ENCODE results near the gene CEP112.

Gene CEP112

DNA sequence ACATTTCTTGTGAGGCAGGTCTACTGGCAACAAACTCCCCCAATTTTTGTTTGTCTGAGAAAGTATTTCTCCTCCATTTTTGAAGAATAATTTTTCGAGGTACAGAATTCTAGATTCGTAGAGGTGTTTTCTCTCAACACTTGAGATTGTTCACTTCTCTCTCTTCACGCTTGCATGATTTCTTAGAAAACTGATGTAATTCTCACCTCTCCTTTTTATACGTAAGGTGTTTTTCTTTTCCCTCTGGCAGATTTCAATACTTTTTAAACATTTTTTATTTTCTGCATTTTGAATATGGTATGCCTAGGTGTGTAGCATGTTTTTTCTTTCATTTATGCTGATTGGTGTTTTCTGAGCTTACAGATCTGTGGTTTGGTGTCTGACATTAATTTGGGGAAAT is 429.0 kb downstream of the CEP112 start:
- Histone ChIP-seq H3K9me3 (ENCODE audit: control insufficient read depth in 1 of 2, low read length in 2 of 2) (no peaks in the 10 kb centered on the region), H3K27me3 (ENCODE audit: control insufficient read depth in 1 of 2, insufficient read depth in 2 of 2, low read length in 2 of 2) (no peaks in the 10 kb centered on the region), H3K4me3 (ENCODE audit: low read depth in 1 of 2, low read length in 2 of 2) (no peak overlapping the region), H3K9ac (ENCODE audit: low read depth in 1 of 2, low read length in 2 of 2) (no peak overlapping the region), H3K36me3 (ENCODE audit: control insufficient read depth in 1 of 2, insufficient read depth in 2 of 2, low read length in 2 of 2) (no peaks in the 10 kb centered on the region), H3K27ac (ENCODE audit: low read depth, low read length) (no peak overlapping the region), H3K4me1 (ENCODE audit: control insufficient read depth in 1 of 2, insufficient read depth in 2 of 2, low read length in 2 of 2) (no peaks in the 10 kb centered on the region)

- H3K4me1 ChIP-seq (ENCODE audit: control insufficient read depth in 1 of 2, insufficient read depth in 2 of 2, low read length in 2 of 2) = no peaks in the 10 kb centered on the region
Observed at GRCh38 chr17:65759532-65759931, 432.4 kb downstream of the CEP112 start.

DNA sequence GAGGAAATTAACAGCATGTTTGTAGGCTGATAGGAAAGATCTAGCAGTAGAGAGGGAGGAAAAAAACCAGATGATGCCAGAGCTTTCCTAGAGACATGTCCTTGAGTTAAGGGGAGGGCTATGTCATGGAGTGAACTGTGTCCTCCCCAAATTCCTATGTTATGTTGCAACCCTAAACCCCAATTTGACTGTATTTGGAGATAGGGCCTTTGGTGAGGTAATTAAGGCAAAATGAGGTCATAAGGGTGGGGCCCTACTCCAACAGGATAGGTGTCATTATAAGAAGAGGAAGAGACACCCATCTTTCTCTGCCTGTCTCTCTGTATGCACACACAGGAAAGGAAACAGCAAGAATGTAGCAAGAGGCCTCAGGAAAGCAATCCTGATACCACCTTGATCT is 435.2 kb downstream of the CEP112 start:
- Histone ChIP-seq H3K9me3 (ENCODE audit: control insufficient read depth in 1 of 2, low read length in 2 of 2) (no peaks in the 10 kb centered on the region), H3K36me3 (ENCODE audit: control insufficient read depth in 1 of 2, insufficient read depth in 2 of 2, low read length in 2 of 2) (no peaks in the 10 kb centered on the region), H3K27me3 (ENCODE audit: control insufficient read depth in 1 of 2, insufficient read depth in 2 of 2, low read length in 2 of 2) (no peaks in the 10 kb centered on the region), H3K27ac (ENCODE audit: low read depth, low read length) (no peak overlapping the region), H3K9ac (ENCODE audit: low read depth in 1 of 2, low read length in 2 of 2) (no peak overlapping the region), H3K4me3 (ENCODE audit: low read depth in 1 of 2, low read length in 2 of 2) (no peak overlapping the region), H3K4me1 (ENCODE audit: control insufficient read depth in 1 of 2, insufficient read depth in 2 of 2, low read length in 2 of 2) (no peaks in the 10 kb centered on the region)

More at GRCh38 chr17:65759532-65759931, 432.4 kb downstream of the CEP112 start:
- Histone ChIP-seq H3K27me3 (ENCODE audit: control insufficient read depth in 1 of 2, insufficient read depth in 2 of 2, low read length in 2 of 2) (no peaks in the 10 kb centered on the region), H3K27ac (ENCODE audit: low read depth, low read length) (no peak overlapping the region), H3K36me3 (ENCODE audit: control insufficient read depth in 1 of 2, insufficient read depth in 2 of 2, low read length in 2 of 2) (no peaks in the 10 kb centered on the region), H3K4me3 (ENCODE audit: low read depth in 1 of 2, low read length in 2 of 2) (no peak overlapping the region), H3K9me3 (ENCODE audit: control insufficient read depth in 1 of 2, low read length in 2 of 2) (no peaks in the 10 kb centered on the region), H3K9ac (ENCODE audit: low read depth in 1 of 2, low read length in 2 of 2) (no peak overlapping the region)

- Histone ChIP-seq H3K27ac (ENCODE audit: low read depth, low read length) (no peak overlapping the region), H3K9ac (ENCODE audit: low read depth in 1 of 2, low read length in 2 of 2) (no peak overlapping the region), H3K36me3 (ENCODE audit: control insufficient read depth in 1 of 2, insufficient read depth in 2 of 2, low read length in 2 of 2) (no peaks in the 10 kb centered on the region), H3K4me3 (ENCODE audit: low read depth in 1 of 2, low read length in 2 of 2) (no peak overlapping the region), H3K27me3 (ENCODE audit: control insufficient read depth in 1 of 2, insufficient read depth in 2 of 2, low read length in 2 of 2) (no peaks in the 10 kb centered on the region), H3K4me1 (ENCODE audit: control insufficient read depth in 1 of 2, insufficient read depth in 2 of 2, low read length in 2 of 2) (peaks cover 6 to 7% of the 10 kb centered on the region in 2 donors), H3K9me3 (ENCODE audit: control insufficient read depth in 1 of 2, low read length in 2 of 2) (no peaks in the 10 kb centered on the region)
Observed at GRCh38 chr17:65755799-65756198, 436.1 kb downstream of the CEP112 start.

DNA sequence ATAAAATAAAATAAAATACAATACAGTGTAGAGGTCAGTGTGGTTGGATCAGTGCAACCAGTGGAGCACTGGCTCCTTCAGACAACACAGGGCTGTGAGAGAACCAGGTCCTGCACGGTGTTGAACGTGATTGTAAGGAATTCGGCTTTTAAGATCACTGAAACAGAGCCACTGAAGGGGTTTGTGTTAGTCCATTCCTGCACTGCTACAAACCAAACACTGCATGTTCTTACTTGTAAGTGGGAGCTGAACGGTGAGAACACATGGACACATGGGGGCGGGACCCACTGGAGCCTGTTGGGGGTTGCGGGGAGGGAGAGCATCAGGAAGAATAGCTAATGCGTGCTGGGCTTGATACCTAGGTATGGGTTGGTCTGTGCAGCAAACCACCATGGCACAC is 437.3 kb downstream of the CEP112 start:
- no peak overlapping the region for H3K4me3 ChIP-seq (ENCODE audit: low read depth in 1 of 2, low read length in 2 of 2)
- no peaks in the 10 kb centered on the region for H3K27me3 ChIP-seq (ENCODE audit: control insufficient read depth in 1 of 2, insufficient read depth in 2 of 2, low read length in 2 of 2)
- H3K4me1 ChIP-seq (ENCODE audit: control insufficient read depth in 1 of 2, insufficient read depth in 2 of 2, low read length in 2 of 2) = peaks cover 13 to 14% of the 10 kb centered on the region in 2 donors
- H3K9me3 ChIP-seq (ENCODE audit: control insufficient read depth in 1 of 2, low read length in 2 of 2) = no peaks in the 10 kb centered on the region
- H3K27ac ChIP-seq (ENCODE audit: low read depth, low read length) = no peak overlapping the region
- H3K9ac ChIP-seq (ENCODE audit: low read depth in 1 of 2, low read length in 2 of 2) = no peak overlapping the region
- H3K36me3 ChIP-seq (ENCODE audit: control insufficient read depth in 1 of 2, insufficient read depth in 2 of 2, low read length in 2 of 2) = no peaks in the 10 kb centered on the region

DNA sequence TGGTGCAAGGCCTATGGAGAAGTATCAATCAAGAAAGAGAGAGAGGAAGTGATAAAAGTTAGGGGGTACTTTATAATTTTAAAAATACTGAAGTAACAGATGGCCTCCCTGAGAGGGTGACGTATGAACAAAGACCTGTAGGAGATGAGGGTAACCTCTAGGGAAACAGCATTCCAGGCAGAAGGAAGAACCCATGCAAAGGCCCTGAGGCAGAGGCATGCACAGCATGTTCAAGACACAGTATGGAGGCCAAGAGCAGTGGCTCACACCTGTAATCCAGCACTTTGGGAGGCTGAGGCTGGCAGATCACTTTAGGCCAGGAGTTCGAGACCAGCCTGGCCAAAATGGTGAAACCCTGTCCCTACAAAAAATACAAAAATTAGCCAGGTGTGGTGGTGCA is 437.9 kb downstream of the CEP112 start:
- no peaks in the 10 kb centered on the region for H3K9me3 ChIP-seq (ENCODE audit: control insufficient read depth in 1 of 2, low read length in 2 of 2)
- H3K4me3 ChIP-seq (ENCODE audit: low read depth in 1 of 2, low read length in 2 of 2) = no peak overlapping the region
- no peaks in the 10 kb centered on the region for H3K27me3 ChIP-seq (ENCODE audit: control insufficient read depth in 1 of 2, insufficient read depth in 2 of 2, low read length in 2 of 2)
- H3K9ac ChIP-seq (ENCODE audit: low read depth in 1 of 2, low read length in 2 of 2) = no peak overlapping the region
- no peak overlapping the region for H3K27ac ChIP-seq (ENCODE audit: low read depth, low read length)
- no peaks in the 10 kb centered on the region for H3K36me3 ChIP-seq (ENCODE audit: control insufficient read depth in 1 of 2, insufficient read depth in 2 of 2, low read length in 2 of 2)
- peaks cover 13 to 14% of the 10 kb centered on the region in 2 donors for H3K4me1 ChIP-seq (ENCODE audit: control insufficient read depth in 1 of 2, insufficient read depth in 2 of 2, low read length in 2 of 2)

DNA sequence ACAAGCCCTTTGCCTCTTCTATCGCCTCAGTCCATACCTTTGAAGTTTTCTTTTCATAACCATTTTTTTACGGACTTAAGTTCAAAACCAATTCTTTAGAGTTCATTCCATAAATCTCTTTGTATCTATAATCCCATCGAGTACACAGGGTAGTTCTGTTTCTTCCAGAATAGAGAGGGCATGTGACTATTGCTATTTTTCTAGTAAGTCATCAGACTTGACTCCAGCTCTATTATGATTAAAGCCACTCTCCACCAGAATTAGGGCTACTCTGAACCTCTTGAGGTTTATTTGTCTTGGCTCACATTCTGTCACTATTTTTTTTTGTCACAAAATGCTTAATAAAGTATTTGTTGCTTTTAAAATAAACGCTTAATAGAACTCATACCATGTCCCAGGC is 438.6 kb downstream of the CEP112 start:
- peaks cover 14 to 17% of the 10 kb centered on the region in 2 donors for H3K4me1 ChIP-seq (ENCODE audit: control insufficient read depth in 1 of 2, insufficient read depth in 2 of 2, low read length in 2 of 2)
- no peaks in the 10 kb centered on the region for H3K27me3 ChIP-seq (ENCODE audit: control insufficient read depth in 1 of 2, insufficient read depth in 2 of 2, low read length in 2 of 2)
- H3K27ac ChIP-seq (ENCODE audit: low read depth, low read length) = no peak overlapping the region
- H3K9me3 ChIP-seq (ENCODE audit: control insufficient read depth in 1 of 2, low read length in 2 of 2) = no peaks in the 10 kb centered on the region
- no peaks in the 10 kb centered on the region for H3K36me3 ChIP-seq (ENCODE audit: control insufficient read depth in 1 of 2, insufficient read depth in 2 of 2, low read length in 2 of 2)
- H3K4me3 ChIP-seq (ENCODE audit: low read depth in 1 of 2, low read length in 2 of 2) = no peak overlapping the region
- no peak overlapping the region for H3K9ac ChIP-seq (ENCODE audit: low read depth in 1 of 2, low read length in 2 of 2)

DNA sequence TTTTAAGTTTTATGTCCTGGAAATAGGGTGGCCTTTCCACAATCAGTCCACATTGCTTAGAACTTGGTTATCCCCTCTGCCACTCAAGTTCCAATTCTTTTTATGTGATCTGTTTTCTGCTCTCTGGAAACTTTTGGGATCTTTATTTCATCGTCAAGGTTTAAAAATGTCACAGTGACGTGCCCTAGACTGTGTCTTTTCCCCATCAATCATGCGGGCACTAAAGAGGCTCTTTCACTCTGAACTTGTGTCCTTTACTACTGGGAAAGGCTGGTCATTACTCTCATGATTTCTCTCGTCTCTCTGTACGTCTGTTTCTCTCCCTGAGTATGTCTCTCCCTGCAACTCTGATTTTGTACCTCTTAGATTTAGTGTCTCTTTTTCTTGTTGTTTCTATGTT is 440.7 kb downstream of the CEP112 start:
- H3K27me3 ChIP-seq (ENCODE audit: control insufficient read depth in 1 of 2, insufficient read depth in 2 of 2, low read length in 2 of 2) = no peaks in the 10 kb centered on the region
- no peak overlapping the region for H3K9ac ChIP-seq (ENCODE audit: low read depth in 1 of 2, low read length in 2 of 2)
- H3K4me1 ChIP-seq (ENCODE audit: control insufficient read depth in 1 of 2, insufficient read depth in 2 of 2, low read length in 2 of 2) = peaks cover 14 to 17% of the 10 kb centered on the region in 2 donors
- no peaks in the 10 kb centered on the region for H3K9me3 ChIP-seq (ENCODE audit: control insufficient read depth in 1 of 2, low read length in 2 of 2)
- no peaks in the 10 kb centered on the region for H3K36me3 ChIP-seq (ENCODE audit: control insufficient read depth in 1 of 2, insufficient read depth in 2 of 2, low read length in 2 of 2)
- no peak overlapping the region for H3K27ac ChIP-seq (ENCODE audit: low read depth, low read length)
- H3K4me3 ChIP-seq (ENCODE audit: low read depth in 1 of 2, low read length in 2 of 2) = no peak overlapping the region

DNA sequence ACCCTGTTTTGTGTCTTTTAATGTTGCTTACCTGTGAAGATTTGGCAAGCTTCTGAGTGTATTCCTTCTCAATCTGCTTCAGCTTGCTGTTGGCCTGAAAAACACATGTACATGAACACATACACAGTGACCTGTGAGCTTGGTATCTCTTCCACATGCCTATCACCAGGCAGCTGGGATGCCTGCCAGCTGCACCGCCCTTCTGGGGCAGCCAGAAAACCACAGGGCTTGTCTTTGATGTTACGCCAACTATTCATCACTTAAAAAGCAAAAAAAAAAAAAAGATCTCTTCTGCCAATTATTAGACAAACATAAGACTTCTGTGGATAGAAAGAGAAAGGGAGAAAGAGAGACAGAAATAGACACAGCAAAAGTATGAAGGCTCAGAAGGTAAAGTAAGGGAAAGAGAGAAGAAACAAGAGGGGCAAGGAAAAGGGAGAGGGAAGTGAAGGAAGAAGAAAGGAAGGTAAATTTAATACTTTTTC is 441.3 kb downstream of the CEP112 start:
- Histone ChIP-seq H3K9ac (ENCODE audit: low read depth in 1 of 2, low read length in 2 of 2) (no peak overlapping the region), H3K27me3 (ENCODE audit: control insufficient read depth in 1 of 2, insufficient read depth in 2 of 2, low read length in 2 of 2) (no peaks in the 10 kb centered on the region), H3K36me3 (ENCODE audit: control insufficient read depth in 1 of 2, insufficient read depth in 2 of 2, low read length in 2 of 2) (no peaks in the 10 kb centered on the region), H3K4me3 (ENCODE audit: low read depth in 1 of 2, low read length in 2 of 2) (no peak overlapping the region), H3K27ac (ENCODE audit: low read depth, low read length) (no peak overlapping the region), H3K4me1 (ENCODE audit: control insufficient read depth in 1 of 2, insufficient read depth in 2 of 2, low read length in 2 of 2) (peaks cover 14 to 17% of the 10 kb centered on the region in 2 donors), H3K9me3 (ENCODE audit: control insufficient read depth in 1 of 2, low read length in 2 of 2) (no peaks in the 10 kb centered on the region)

DNA sequence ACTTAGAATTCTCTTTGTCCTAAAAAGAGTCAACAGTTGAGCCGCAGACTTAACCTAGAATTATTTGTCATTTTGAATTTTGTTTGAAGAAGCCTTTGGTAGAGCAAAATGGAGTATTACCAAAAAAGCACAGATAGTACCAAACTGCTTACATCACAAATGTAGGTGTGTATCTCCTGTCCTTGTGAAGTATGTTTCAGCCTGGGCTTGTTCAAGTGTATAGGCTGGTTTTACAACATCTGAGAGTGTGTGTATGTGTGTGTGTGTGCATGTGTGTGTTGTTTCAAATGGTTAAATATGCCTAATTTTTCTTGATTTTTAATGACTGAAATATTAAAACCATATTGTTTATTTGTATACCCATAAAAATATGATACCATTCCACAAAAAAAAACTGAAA is 441.8 kb downstream of the CEP112 start:
- Histone ChIP-seq H3K36me3 (ENCODE audit: control insufficient read depth in 1 of 2, insufficient read depth in 2 of 2, low read length in 2 of 2) (no peaks in the 10 kb centered on the region), H3K4me1 (ENCODE audit: control insufficient read depth in 1 of 2, insufficient read depth in 2 of 2, low read length in 2 of 2) (peaks cover 14 to 17% of the 10 kb centered on the region in 2 donors), H3K9ac (ENCODE audit: low read depth in 1 of 2, low read length in 2 of 2) (no peak overlapping the region), H3K9me3 (ENCODE audit: control insufficient read depth in 1 of 2, low read length in 2 of 2) (no peaks in the 10 kb centered on the region), H3K4me3 (ENCODE audit: low read depth in 1 of 2, low read length in 2 of 2) (no peak overlapping the region), H3K27ac (ENCODE audit: low read depth, low read length) (no peak overlapping the region), H3K27me3 (ENCODE audit: control insufficient read depth in 1 of 2, insufficient read depth in 2 of 2, low read length in 2 of 2) (no peaks in the 10 kb centered on the region)

- H3K4me1 ChIP-seq (ENCODE audit: control insufficient read depth in 1 of 2, insufficient read depth in 2 of 2, low read length in 2 of 2) = peaks cover 14 to 17% of the 10 kb centered on the region in 2 donors
Observed at GRCh38 chr17:65749479-65749878, 442.5 kb downstream of the CEP112 start.

More at GRCh38 chr17:65749479-65749878, 442.5 kb downstream of the CEP112 start:
- Histone ChIP-seq H3K9ac (ENCODE audit: low read depth in 1 of 2, low read length in 2 of 2) (no peak overlapping the region), H3K36me3 (ENCODE audit: control insufficient read depth in 1 of 2, insufficient read depth in 2 of 2, low read length in 2 of 2) (no peaks in the 10 kb centered on the region), H3K4me3 (ENCODE audit: low read depth in 1 of 2, low read length in 2 of 2) (no peak overlapping the region), H3K27me3 (ENCODE audit: control insufficient read depth in 1 of 2, insufficient read depth in 2 of 2, low read length in 2 of 2) (no peaks in the 10 kb centered on the region), H3K27ac (ENCODE audit: low read depth, low read length) (no peak overlapping the region), H3K9me3 (ENCODE audit: control insufficient read depth in 1 of 2, low read length in 2 of 2) (no peaks in the 10 kb centered on the region)

Data from duodenal mucosa (tissue), 2 donors.